Hematopoietic multipotent progenitor cell treated with erythropoietin and hydrocortisone succinate and interleukin-3 and kit ligand, for 17 days (in vitro differentiated cells): ENCODE measurements around the gene ZNRF4.

Source experiments
- DNase-seq: peaks from one replicate; pipeline ENCODE4 v3.0.0-alpha.2; 2015; ENCODE audit warnings: low spot score

The ZNRF4 gene

GRCh38 chr19:5443723-5444122, 11.5 kb upstream of the ZNRF4 start:
- no peak for DNase-seq

DNA sequence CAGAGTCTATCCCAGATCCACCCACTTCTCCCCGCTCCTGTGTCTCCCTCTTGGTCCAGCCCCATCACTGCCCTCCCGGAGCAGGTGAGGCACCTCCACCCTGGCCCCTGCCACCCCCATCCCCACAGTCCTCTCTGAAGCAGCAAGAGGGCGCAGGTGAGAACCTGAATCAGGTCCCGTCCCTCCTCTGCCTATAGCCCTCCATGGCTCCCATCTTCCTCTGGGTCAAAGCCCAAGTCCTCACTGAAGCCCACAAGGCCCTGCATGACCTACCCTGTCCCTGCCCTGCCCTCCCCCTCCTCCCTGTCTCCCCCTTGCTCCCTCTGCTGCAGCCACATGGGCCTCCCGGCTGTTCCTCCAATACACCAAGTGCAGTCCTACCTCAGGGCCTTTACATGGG, 10.8 kb upstream of the ZNRF4 start:
- DNase-seq: no peak

- DNase-seq: no peak
These were observed 10.1 kb upstream of the ZNRF4 start for GRCh38 chr19:5445071-5445470.

DNA sequence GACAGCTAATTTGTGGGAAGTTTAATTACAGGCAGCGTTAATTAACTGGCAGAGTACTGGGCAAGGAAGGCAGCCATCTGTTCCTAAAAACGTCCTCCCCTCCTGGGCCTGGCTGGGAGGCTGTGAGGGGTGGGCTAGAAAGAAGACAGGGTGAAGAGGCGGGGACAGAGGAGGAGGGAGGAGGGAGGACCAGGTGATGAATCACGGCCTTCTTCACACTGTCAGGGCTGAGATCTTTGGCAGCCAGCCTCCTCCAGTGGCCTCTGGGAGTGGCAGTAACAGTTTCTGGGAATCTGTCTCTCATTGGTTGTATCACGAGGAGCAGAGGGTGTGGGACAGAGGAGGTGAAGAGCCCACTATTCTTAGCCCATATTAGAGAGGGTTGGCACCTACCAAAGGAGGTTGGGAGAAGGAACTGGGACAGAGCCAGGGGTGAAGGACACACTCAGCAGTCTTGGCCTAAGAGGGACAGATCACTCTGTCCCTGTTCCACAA, 9.6 kb upstream of the ZNRF4 start:
- DNase-seq: no peak

GRCh38 chr19:5447700-5448311, 7.4 kb upstream of the ZNRF4 start:
- DNase-seq: no peak

GRCh38 chr19:5448374-5448773, 6.8 kb upstream of the ZNRF4 start:
- DNase-seq: no peak

- no peak for DNase-seq
These were observed 4.6 kb upstream of the ZNRF4 start for GRCh38 chr19:5450482-5451126.

GRCh38 chr19:5451494-5451893, 3.7 kb upstream of the ZNRF4 start:
- DNase-seq: no peak

DNA sequence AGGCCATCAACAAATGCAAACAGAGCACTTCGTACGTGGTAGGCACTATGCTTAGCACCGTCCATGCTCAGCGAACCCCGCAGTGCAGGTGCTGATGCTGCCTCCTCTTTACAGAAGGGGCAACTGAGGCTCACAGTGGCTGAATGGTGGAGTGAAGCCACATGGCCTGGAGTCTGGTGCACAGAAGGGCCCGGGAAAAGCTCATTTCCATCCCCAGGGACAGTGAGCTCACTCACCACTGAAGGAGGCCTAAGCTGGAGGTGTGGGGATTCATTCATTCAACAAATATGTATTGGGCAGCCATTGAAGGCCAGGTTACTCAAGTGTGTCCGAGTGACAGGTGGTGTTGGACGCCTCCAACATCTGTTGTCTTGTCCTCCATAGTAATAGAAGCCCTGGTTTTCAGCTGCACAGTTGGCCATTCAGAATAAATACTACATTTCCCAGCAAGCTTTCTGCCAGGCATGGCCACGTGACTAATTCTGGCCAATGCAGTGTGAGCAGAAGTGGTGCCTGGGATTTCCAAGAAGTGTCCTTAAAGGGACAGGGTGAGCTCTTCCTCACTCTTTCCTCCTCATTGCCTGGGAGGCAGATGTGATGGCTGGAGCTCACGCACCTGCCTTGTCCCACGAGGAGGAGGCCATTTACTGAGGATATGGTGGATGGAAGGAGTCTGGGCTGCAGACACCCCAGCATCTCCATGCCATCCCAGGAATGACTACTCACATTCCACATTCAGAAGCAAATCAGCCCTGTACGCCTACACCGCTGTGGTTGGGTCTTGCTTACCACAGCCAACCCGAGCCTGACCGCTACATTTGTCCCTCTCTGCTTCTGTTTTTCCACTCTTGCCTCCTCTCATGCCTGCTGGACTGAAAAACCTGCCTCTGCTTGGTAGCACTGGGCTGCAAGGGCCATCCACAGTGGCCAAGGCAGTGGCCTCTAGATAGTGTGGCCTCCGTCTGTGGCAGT, 2.3 kb upstream of the ZNRF4 start:
- DNase-seq: no peak

DNA sequence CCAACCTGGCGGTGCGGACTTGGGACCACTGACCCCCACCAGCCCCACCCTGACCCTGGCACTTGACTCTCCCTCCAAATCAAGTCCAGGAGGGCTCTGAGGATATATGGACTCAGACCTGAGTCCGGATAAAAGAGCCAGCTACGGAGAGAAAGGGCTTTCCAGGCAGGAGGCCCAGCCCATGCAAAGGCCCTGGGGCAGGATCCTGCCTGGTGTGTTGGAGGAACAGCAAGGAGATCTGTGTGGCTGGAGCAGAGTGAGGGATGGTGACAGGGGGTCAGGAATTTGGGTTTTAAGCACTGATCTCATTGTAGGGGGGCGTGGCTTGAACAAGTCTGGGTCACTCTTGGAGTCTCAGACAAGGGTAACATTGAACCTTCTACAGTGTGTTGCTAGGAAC, 474 bp upstream of the ZNRF4 start:
- DNase-seq: no peak

- no peak for DNase-seq
These were observed 1.1 kb downstream of the ZNRF4 start for GRCh38 chr19:5456130-5456840.

GRCh38 chr19:5456841-5457200, 1.6 kb downstream of the ZNRF4 start:
- no peak for DNase-seq

DNA sequence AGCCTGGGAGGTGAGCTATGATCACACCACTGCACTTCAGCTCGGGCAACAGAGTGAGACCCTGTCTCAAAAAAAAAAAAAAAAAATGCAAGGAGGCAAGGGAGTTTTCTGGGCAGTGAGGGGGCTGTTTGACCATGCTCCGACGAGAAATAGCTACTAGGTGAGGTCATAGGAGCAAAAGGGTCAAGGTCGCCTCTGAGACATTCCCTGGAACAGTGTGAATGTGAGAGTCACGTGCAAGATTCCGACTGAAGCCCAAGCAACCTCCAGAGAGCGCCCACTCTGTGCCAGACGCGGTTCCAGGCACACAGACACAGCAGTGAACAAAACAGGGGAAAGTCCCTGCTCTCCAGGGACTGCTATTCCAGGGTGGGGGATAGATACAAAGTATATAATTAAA, 2.5 kb downstream of the ZNRF4 start:
- no peak for DNase-seq

DNA sequence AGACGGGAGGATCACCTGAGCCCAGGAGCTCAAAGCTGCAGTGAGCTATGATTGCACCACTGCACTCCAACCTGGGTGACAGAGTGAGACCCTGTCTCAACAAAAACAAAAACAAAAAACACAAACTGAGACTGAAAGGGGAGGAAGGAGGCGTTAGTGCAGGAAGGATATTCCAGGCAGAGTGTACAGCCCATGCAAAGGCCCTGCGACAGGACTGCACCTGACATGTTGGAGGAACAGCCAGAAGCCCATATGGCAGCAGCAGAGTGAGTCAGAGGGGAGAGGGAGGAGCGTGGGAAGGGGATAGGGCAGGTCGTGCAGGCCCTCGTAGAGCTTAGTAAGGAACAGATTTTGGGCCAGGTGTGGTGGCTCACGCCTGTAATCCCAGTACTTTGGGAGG, 3.2 kb downstream of the ZNRF4 start:
- no peak for DNase-seq

GRCh38 chr19:5459360-5459759, 4.1 kb downstream of the ZNRF4 start:
- no peak for DNase-seq

- DNase-seq: no peak
These were observed 5.5 kb downstream of the ZNRF4 start for GRCh38 chr19:5460748-5461147.

GRCh38 chr19:5463959-5464358, 8.7 kb downstream of the ZNRF4 start:
- no peak for DNase-seq

GRCh38 chr19:5466072-5466471, 10.9 kb downstream of the ZNRF4 start:
- no peak for DNase-seq

GRCh38 chr19:5466814-5467291, 11.6 kb downstream of the ZNRF4 start:
- DNase-seq: no peak

DNA sequence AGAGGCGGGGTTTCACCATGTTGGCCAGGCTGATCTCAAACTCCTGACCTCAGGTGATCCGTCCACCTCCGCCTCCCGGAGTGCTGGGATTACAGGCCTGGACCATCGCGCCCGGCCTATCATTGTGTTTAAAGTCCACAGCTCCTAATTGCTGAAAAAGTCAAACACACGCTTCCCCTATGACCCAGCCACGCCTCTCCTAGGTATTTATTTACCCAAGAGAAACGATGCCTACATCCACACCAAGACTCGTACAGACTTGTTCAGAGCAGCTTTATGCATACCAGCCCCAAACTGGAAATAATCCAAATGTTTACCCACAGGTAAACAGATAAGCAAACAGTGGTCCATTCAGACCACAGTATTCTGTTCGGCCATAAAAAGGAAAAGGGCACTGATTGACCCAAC, 15.1 kb downstream of the ZNRF4 start:
- DNase-seq: no peak

- no peak for DNase-seq
These were observed 17.1 kb downstream of the ZNRF4 start for GRCh38 chr19:5472286-5472685.

DNA sequence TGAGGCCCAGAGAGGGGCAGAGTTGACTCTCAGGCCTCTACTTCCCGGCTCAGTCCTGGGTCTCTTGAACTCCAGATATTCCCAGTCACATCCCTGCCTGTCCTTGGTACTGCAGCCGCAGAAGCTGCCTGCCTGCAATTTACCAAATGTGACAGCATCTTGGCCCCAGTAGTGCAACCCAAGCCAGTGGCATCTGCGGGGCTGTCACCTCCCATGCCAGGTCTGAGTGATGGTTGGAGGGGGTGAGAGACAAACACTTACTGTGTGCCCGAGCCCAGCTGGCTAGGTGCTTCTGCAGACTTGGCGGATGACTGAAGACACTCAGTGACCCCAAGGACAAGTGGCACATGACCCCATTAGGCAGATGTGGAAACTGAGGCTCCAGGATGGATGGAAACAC, 18.4 kb downstream of the ZNRF4 start:
- no peak for DNase-seq
